GM12873 (cell line): ENCODE measurements around the gene MPDU1.

Experiments used
- CTCF ChIP-seq: IDR thresholded peaks from 2 replicates; pipeline ENCODE4 v1.5.1; 2012; ENCODE audit warnings: low read depth, mild to moderate bottlenecking, moderate library complexity, low read length, control low read depth; ENCODE audit not compliant: insufficient read depth; ENCODE audit errors: missing control alignments

MPDU1 gene

DNA sequence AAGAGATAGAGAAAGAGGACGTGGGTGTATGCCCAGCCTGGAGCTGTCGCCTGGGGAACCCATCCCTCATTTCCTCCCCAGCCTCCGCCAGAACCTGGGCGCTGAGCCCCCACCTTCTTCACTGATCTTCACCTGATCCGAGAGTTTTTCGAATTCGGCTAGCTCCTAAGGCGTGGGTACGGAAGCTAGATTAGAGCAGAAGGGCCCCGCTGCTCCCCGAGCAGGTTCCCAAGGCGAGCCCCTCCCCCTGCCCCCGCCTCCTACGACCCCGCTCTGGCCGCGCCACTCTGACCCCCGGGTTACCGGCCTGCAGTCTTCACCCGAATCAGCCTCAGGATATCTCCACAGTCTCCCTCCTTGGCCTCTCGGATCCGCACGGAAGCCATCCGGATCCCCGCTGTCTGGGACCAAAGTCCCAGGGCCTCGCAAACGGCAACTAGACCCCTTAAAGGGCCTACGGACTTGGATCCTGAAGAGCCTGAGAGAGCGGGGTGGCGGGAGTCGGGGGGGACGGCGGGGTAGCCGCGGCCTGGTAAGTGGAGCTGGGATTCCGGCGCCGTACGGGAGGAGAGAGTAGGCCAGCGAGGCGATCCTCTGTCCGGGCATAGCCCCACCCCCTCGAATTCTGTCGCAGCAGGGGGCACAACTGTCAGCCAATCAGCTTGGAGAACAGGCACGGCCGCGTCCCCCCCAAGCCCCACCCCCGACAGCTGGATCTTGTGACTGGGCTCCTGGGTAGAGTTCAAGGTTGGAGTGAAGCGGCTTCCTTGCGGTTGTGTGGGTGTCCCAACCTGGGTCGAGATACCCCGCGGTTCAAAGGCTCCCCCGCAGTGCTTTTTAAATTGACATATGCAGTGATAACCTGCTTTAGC is 43.8 kb downstream of the MPDU1 start, which contains the start of gene SAT2:
TSS of gene SAT2 (minus strand) at position 572 of the 872 bp plus-strand sequence. CDS start at position 386, 186 bp downstream.
- TF ChIP-seq CTCF: no peak

DNA sequence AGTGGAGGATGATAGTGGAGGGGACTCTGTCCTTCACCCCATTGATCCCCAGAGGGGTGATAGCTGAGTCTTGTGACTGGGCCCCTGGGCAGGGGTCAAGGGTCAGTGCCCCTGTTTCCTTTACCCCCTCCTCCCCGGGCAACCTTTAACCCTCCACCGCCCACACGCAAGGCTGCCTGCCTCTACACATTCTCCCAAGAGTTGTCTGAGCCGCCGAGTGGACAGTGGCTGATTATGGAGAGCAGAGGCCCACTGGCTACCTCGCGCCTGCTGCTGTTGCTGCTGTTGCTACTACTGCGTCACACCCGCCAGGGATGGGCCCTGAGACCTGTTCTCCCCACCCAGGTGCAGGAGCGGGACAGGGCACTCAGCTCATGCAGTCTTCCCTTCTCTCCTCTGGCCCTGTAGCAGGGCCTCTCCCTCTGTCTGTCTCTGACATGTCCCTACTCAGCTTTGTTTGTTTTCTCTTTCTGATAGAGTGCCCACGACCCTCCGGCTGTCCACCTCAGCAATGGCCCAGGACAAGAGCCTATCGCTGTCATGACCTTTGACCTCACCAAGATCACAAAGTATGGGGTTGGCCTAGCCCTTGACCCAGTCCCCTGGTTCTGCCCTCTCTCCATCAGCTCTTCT is 46.4 kb downstream of the MPDU1 start, which contains the start of gene SHBG:
TSS of gene SHBG (plus strand) at position 197 of the 633 bp plus-strand sequence. CDS start at position 235, 38 bp downstream.
- TF ChIP-seq CTCF: no peak

- TF ChIP-seq CTCF: no peak
Measured at GRCh38 chr17:7631398-7632380, 48.0 kb downstream of the MPDU1 start.

GRCh38 chr17:7632492-7632894 is 48.8 kb downstream of the MPDU1 start:
- TF ChIP-seq CTCF: peak; percentile 68

DNA sequence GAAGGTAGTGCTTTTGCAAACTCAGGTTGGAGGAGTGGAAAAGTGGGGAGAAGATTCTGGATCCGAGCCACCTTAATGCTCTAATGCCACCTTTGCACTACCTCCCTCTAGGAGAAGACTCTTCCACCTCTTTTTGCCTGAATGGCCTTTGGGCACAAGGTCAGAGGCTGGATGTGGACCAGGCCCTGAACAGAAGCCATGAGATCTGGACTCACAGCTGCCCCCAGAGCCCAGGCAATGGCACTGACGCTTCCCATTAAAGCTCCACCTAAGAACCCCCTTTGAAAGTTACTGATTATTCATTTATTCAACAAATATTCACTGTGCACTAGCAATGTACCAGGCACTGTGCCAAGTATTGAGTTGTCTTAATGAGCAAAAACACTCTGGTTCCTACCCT is 49.4 kb downstream of the MPDU1 start:
- peak; percentile 30 for TF ChIP-seq CTCF

DNA sequence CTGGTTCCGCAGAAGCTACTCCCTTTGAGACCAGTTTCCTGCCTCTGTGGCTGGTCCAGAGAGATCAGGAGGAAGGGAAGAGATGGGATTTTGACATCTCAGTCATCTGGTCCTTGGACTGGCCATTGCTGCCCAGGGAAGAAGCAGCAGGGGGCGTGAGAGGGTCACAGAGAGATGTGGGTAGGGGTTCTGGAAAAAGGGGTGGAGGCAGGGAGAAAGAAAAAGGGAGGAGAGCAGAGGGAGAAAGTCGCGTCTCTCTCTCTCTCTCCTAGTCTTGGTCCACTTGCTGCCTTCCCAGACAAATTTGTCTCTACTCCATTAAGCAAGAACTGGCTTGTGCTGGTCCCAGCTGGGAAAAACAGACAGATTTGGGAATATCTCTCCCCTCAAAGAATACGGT is 50.7 kb downstream of the MPDU1 start:
- TF ChIP-seq CTCF: peak; percentile 44

DNA sequence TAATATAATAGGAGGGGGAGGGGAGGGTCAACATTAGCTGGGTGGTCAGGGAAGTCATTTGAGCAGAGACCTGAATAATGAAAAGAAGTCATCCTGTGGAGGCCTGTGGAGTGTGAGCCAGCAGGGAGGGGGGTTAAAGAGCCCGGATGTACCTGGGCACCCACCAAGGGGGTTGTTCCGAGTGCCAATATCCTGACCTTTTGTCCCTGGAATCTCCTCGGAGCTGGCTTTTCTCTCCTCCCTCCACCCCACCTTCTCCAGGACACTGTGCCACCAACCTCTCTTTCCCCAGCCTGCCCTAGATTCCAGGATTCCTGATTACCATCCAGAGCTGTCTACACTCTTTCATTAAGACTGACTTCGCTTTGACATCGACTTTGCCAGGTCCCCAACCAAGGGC is 52.5 kb downstream of the MPDU1 start:
- no peak for TF ChIP-seq CTCF
